Upper lobe of left lung (tissue), 6 donors: ENCODE measurements around the gene SOX9. TPM values are rescaled to one million over a fixed set of nuclear protein-coding genes. Genes with fewer than 3 reads are reported as not detected.

Source experiments
- ATAC-seq, 2 donors: fragments of 200-7000 bp; cut with Tn5 transposase; one replicate each; pipeline ENCODE4 v1.9.1; 2022; ENCODE audit warnings: mild to moderate bottlenecking in 2 of 2, moderate library complexity in 2 of 2; ENCODE audit not compliant: low FRiP score in 2 of 2
- DNase-seq, 2 donors: peaks; one replicate each; pipeline ENCODE4 v3.0.0-alpha.2; 2019 to 2020
- H3K27ac ChIP-seq, 4 donors: fragments of 200-600 bp; sonication (generic); one replicate each; pipeline ENCODE4 v1.5.1; 2016 to 2019
- H3K27me3 ChIP-seq, 4 donors: fragments of 200-600 bp; sonication (generic); one replicate each; pipeline ENCODE4 v1.5.1; 2017 to 2019
- H3K36me3 ChIP-seq, 4 donors: fragments of 200-600 bp; sonication (generic); one replicate each; pipeline ENCODE4 v1.5.1; 2016 to 2019
- H3K4me1 ChIP-seq, 4 donors: fragments of 200-600 bp; sonication (generic); one replicate each; pipeline ENCODE4 v1.5.1; 2018 to 2019
- H3K4me3 ChIP-seq, 4 donors: fragments of 200-600 bp; sonication (generic); one replicate each; pipeline ENCODE4 v1.5.1; 2017 to 2019; ENCODE audit warnings: mild to moderate bottlenecking in 2 of 4, moderate library complexity in 1 of 4
- H3K9me3 ChIP-seq, 4 donors: fragments of 200-600 bp; sonication (generic); one replicate each; pipeline ENCODE4 v1.5.1; 2018 to 2019
- EP300 ChIP-seq, 4 donors: sonication (generic); formaldehyde crosslinking; IDR thresholded peaks; one replicate each; pipeline ENCODE4 v1.5.1; 2017; ENCODE audit warnings: antibody characterized with exemption in 4 of 4, control low read depth in 2 of 4
- POLR2A ChIP-seq, 4 donors: fragments of 450-650 bp; IDR thresholded peaks; one replicate each; pipeline ENCODE4 v1.5.1; 2016 to 2017; ENCODE audit warnings: antibody characterized with exemption in 4 of 4, mild to moderate bottlenecking in 2 of 4
- POLR2AphosphoS5 ChIP-seq, 2 donors: sonication (generic); formaldehyde crosslinking; IDR thresholded peaks; one replicate each; pipeline ENCODE4 v1.5.1; 2017; ENCODE audit warnings: antibody characterized with exemption in 2 of 2
- WGBS, 2 donors: methylation state at CpG; one replicate each; pipeline ENCODE4 v1.1.5; 2017 to 2018; 5-methylcytosine and 5-hydroxymethylcytosine counted together
- total RNA-seq, 6 donors: library from RNA; depleted of rRNA in 4 of 6; stranded (reverse); fragments of >200 nt in 4 of 6; gene quantifications; one replicate each; pipeline versions ENCODE4 v1.1.0 to v1.2.1, GENCODE V29; 2016 to 2021
- TF ChIP-seq, protein P1 (sequence below), 6 experiments: fragments of 450-650 bp in 4 of 6; fragments of 200-600 bp in 2 of 6; sonication (generic) in 2 of 6; IDR thresholded peaks; one replicate each; pipeline ENCODE4 v1.5.1; 2016 to 2019; ENCODE audit warnings: antibody characterized with exemption in 6 of 6
- donor health status: DM: no; HTN: no; CAD: no; lungs with moderate emphysema.
- donor health status: DM: no; HTN: yes; CAD: no; lungs with severe emphysema.

The SOX9 gene
- total RNA-seq, 6 donors from 2014 or later: 3.3 to 10.7 (median 4.3) TPM

DNA sequence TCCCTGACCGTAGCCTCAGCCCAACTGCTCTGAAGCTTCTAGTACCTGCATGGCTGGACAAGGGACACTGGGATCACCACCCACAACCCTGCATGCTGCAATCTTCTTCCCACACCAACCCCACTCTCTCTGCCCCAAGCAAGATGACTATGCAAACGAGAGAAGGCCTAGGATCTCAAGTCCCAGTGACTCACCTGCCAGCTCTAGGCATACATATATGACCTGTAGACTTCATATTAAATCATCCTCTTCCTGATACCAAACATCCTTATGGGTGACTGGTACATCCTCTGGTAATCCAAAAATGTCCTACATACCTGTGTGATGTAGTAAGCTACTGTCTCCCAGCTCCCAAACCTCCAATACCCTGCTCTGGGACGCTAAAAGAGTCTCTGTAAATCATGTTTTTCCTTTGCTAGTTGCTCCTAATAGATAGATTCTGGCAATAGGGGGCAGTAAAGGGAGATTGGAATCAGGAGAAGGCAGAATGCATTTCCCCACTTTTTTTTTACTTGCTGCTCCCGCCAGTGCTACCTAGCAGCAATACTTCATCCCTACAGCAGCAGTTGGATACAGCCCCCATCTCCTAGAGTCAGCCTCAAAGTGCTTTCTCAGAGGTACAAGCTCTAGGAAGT, 43.4 kb upstream of the SOX9 start:
- Histone ChIP-seq H3K9me3 (no peaks in the 10 kb centered on the region), H3K27ac (no peak overlapping the region), H3K27me3 (no peaks in the 10 kb centered on the region), H3K4me1 (no peaks in the 10 kb centered on the region), H3K36me3 (no peaks in the 10 kb centered on the region), H3K4me3 (no peak overlapping the region)
- DNase-seq (no peak), ATAC-seq (no peak)
- TF ChIP-seq, protein P1, sequence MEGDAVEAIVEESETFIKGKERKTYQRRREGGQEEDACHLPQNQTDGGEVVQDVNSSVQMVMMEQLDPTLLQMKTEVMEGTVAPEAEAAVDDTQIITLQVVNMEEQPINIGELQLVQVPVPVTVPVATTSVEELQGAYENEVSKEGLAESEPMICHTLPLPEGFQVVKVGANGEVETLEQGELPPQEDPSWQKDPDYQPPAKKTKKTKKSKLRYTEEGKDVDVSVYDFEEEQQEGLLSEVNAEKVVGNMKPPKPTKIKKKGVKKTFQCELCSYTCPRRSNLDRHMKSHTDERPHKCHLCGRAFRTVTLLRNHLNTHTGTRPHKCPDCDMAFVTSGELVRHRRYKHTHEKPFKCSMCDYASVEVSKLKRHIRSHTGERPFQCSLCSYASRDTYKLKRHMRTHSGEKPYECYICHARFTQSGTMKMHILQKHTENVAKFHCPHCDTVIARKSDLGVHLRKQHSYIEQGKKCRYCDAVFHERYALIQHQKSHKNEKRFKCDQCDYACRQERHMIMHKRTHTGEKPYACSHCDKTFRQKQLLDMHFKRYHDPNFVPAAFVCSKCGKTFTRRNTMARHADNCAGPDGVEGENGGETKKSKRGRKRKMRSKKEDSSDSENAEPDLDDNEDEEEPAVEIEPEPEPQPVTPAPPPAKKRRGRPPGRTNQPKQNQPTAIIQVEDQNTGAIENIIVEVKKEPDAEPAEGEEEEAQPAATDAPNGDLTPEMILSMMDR (IDR thresholded peaks at IDR 0.05): no peak
- TF ChIP-seq POLR2A (IDR thresholded peaks at IDR 0.05) (no peak), EP300 (IDR thresholded peaks at IDR 0.05) (no peak), POLR2AphosphoS5 (IDR thresholded peaks at IDR 0.05) (no peak)
- 58 to 79% methylated on average over 3 to 4 of the region's 4 CpGs for WGBS, 2 donors

DNA sequence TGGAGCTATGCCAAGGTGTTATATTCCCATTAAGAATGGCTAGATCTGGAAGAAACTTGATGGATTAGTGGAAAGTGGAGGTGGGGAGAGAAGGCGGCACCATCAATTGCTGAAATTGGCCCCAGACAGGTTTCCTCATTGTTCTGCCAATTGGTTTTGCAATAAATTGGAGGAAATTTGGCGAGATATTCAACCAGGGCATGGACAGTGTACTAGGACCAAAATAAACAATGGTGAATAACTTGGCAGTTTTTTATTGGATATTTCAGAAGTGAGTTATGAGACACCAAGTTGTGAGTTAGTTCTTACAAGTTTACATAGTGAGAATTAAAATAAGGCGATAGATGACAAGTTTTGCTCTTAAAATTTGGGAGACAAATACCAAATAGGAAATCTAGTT, 41.1 kb upstream of the SOX9 start:
- Histone ChIP-seq H3K4me1 (no peaks in the 10 kb centered on the region), H3K27ac (no peak overlapping the region), H3K27me3 (no peaks in the 10 kb centered on the region), H3K36me3 (no peaks in the 10 kb centered on the region), H3K4me3 (no peak overlapping the region), H3K9me3 (no peaks in the 10 kb centered on the region)
- no peak for ATAC-seq
- no peak for DNase-seq
- no peak for TF ChIP-seq POLR2AphosphoS5 (IDR thresholded peaks at IDR 0.05)
- TF ChIP-seq POLR2A (IDR thresholded peaks at IDR 0.05): no peak
- no peak for TF ChIP-seq EP300 (IDR thresholded peaks at IDR 0.05)
- TF ChIP-seq, protein P1 (IDR thresholded peaks at IDR 0.05): no peak
- whole genome bisulfite sequencing, 2 donors: 67 to 74% methylated on average over 3 of the region's 3 CpGs

DNA sequence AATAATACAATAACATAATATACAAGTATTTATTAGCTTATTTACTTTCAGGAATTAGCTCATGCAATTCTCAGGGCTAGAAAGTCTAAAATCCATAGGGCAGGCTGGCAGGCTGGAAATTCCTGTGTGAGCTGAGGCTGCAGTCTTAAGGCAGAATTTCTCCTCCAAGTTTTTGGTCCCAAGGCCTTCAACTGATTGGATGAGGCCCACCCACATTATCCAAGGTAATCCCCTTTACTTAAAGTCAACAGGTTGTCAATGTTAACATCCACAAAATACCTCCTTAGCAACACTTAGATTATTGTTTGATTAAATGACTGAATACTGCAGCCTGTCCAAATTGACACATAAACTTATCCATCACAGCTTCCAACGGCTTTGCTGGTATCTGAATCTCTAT, 32.9 kb upstream of the SOX9 start:
- TF ChIP-seq, protein P1 (IDR thresholded peaks at IDR 0.05): no peak
- TF ChIP-seq POLR2AphosphoS5 (IDR thresholded peaks at IDR 0.05) (no peak), POLR2A (IDR thresholded peaks at IDR 0.05) (no peak), EP300 (IDR thresholded peaks at IDR 0.05) (no peak)
- ATAC-seq: no peak
- 68% methylated on average over 1 of the region's 1 CpG; no CpG with 5 or more reads in 1 of the 2 donors for WGBS, 2 donors
- H3K27me3 ChIP-seq: no peaks in the 10 kb centered on the region
- no peak overlapping the region for H3K4me3 ChIP-seq
- no peaks in the 10 kb centered on the region for H3K36me3 ChIP-seq
- H3K4me1 ChIP-seq: no peaks in the 10 kb centered on the region
- no peak for DNase-seq
- H3K27ac ChIP-seq: no peak overlapping the region
- H3K9me3 ChIP-seq: no peaks in the 10 kb centered on the region

DNA sequence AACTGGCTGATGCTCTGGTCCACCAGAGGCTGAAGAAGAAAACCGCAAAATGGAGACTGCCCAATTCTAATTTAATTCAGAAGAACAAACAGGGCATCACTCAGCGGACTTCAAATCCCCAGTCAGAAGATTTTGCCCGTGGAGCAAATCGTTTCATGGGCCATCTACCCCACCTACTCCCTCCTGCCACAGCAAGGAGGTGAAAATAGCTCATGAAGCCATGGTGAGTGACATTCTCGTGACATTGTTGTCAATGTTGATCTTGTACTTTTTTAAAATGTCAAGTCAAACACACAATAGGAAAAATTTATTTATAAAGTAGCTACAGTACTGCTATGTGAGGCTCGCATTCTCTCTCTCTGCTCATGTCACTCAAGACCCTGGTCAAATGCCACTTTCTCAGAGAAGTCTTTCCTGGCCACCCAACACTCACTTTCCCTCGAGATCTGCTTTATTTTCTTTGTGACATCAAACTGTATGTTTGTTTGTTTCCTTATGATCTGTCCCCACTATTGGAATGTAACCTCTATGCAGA, 31.3 kb upstream of the SOX9 start:
- H3K4me3 ChIP-seq: no peak overlapping the region
- no peaks in the 10 kb centered on the region for H3K27me3 ChIP-seq
- TF ChIP-seq POLR2A (IDR thresholded peaks at IDR 0.05): no peak
- no peak for TF ChIP-seq POLR2AphosphoS5 (IDR thresholded peaks at IDR 0.05)
- TF ChIP-seq, protein P1 (IDR thresholded peaks at IDR 0.05): no peak
- no peak for TF ChIP-seq EP300 (IDR thresholded peaks at IDR 0.05)
- no peaks in the 10 kb centered on the region for H3K9me3 ChIP-seq
- no peak overlapping the region for H3K27ac ChIP-seq
- H3K36me3 ChIP-seq: no peaks in the 10 kb centered on the region
- ATAC-seq: no peak
- no peak for DNase-seq
- 69 to 71% methylated on average over 7 of the region's 7 CpGs for WGBS, 2 donors
- H3K4me1 ChIP-seq: no peaks in the 10 kb centered on the region

DNA sequence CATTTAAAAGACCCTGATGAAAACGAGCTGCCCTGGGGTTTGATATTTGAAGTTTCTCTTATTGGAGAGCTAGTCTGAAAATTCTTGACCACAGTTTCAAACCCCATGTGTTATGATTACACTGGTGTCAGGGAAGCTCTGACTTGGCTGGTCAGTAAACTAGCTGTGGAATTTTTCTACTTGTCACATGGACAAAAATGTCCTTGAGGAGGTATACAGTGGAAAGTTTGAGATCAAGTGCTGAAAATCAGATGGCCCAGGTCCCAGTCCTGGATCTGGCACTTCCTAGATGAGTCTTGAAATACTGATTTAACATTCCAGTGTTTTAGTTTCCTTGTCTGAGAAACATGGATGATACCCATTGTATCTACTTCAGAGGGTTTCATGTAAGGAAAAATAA, 30.7 kb upstream of the SOX9 start:
- DNase-seq (no peak), ATAC-seq (peak in 1 of 2 donors; percentile 12)
- Histone ChIP-seq H3K27me3 (no peaks in the 10 kb centered on the region), H3K27ac (no peak overlapping the region), H3K9me3 (no peaks in the 10 kb centered on the region), H3K36me3 (no peaks in the 10 kb centered on the region), H3K4me3 (no peak overlapping the region), H3K4me1 (no peaks in the 10 kb centered on the region)
- no peak for TF ChIP-seq EP300 (IDR thresholded peaks at IDR 0.05)
- no peak for TF ChIP-seq POLR2A (IDR thresholded peaks at IDR 0.05)
- TF ChIP-seq, protein P1 (IDR thresholded peaks at IDR 0.05): no peak
- TF ChIP-seq POLR2AphosphoS5 (IDR thresholded peaks at IDR 0.05): no peak
- 13 to 43% methylated on average over 1 of the region's 1 CpG for WGBS, 2 donors
